Camera-type eye (tissue), 1 donor: ENCODE results near the gene DLD. TPM values are rescaled to one million over a fixed set of nuclear protein-coding genes. Genes with fewer than 3 reads are reported as not detected.

Experiments
- total RNA-seq: library from RNA; depleted of rRNA; stranded (reverse); fragments of >200 nt; gene quantifications from one replicate; pipeline ENCODE4 v1.2.3, GENCODE V29; 2014

DLD gene
- 124 TPM for total RNA-seq

DNA sequence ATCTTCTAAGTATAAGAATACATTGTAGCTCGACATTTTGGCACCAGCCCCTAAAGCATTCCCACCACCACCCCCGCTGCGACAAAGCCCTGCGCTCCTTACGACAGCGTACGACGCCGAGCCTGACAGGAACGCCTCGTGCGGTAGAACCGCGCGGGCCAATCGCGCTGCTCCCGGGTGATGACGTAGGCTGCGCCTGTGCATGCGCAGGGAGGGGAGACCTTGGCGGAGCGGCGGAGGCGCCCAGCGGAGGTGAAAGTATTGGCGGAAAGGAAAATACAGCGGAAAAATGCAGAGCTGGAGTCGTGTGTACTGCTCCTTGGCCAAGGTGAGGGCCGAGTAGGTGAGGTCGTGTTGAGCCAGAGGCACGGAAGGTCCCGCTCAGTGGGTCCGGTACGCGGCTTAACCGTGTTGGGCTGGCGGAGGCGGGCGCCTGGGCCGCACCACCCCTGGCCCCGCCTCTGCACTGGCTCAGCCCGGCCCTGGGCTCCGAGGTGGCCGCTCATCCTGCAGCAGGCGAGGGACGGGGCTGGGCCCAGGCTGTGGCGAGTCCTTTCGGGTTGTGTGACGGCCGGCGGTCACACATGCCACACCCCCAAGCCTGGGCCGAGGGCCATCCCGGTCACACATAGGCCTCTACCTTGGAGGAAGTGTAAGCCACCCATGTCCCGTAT, at the start of gene DLD:
TSS of gene DLD (plus strand) at position 222 of the 674 bp plus-strand sequence. CDS start at position 290, 68 bp downstream.

Other genes starting within 250 kb of the DLD start
- gene SLC26A4, start 230.4 kb upstream of the DLD start, total RNA-seq, result 0.60 TPM
- 29.1 TPM for gene CBLL1, start 147.0 kb upstream of the DLD start, total RNA-seq
- not detected for gene SLC26A3, start 88.0 kb upstream of the DLD start, total RNA-seq
- gene LAMB1, start 112.0 kb downstream of the DLD start, total RNA-seq, result 206 TPM
- 3.7 TPM for gene LAMB4, start 239.2 kb downstream of the DLD start, total RNA-seq